Peyer's patch (tissue), 4 donors: ENCODE measurements around the gene PLAC8. TPM values are rescaled to one million over a fixed set of nuclear protein-coding genes. Genes with fewer than 3 reads are reported as not detected.
A peak's percentile ranks its signal among the peaks of the same experiment; 100 is the strongest.

Experiments
- DNase-seq, 3 donors: peaks; one replicate each; pipeline ENCODE4 v3.0.0-alpha.2; 2017 to 2019
- H3K27ac ChIP-seq, 4 donors: fragments of 200-600 bp; sonication (generic); one replicate each; pipeline ENCODE4 v1.5.1; 2016 to 2019
- H3K27me3 ChIP-seq, 2 donors: fragments of 200-600 bp; sonication (generic); one replicate each; pipeline ENCODE4 v1.5.1; 2019
- H3K36me3 ChIP-seq, 3 donors: fragments of 200-600 bp; sonication (generic); one replicate each; pipeline ENCODE4 v1.5.1; 2016 to 2019
- H3K4me1 ChIP-seq, 4 donors: fragments of 200-600 bp; sonication (generic); one replicate each; pipeline ENCODE4 v1.5.1; 2016 to 2019
- H3K4me3 ChIP-seq, 4 donors: fragments of 200-600 bp; sonication (generic); 1 replicate in 3 of 4; 2 replicates in 1 of 4; pipeline ENCODE4 v1.5.1; 2016 to 2019; ENCODE audit warnings: mild to moderate bottlenecking in 1 of 4
- H3K9me3 ChIP-seq, 4 donors: fragments of 200-600 bp; sonication (generic); one replicate each; pipeline ENCODE4 v1.5.1; 2016 to 2019; ENCODE audit warnings: mild to moderate bottlenecking in 1 of 4
- POLR2A ChIP-seq, 2 donors: fragments of 450-650 bp; IDR thresholded peaks; one replicate each; pipeline ENCODE4 v1.5.1; 2017; ENCODE audit warnings: antibody characterized with exemption in 2 of 2, mild to moderate bottlenecking in 2 of 2, moderate library complexity in 2 of 2
- total RNA-seq, 4 donors: library from RNA; depleted of rRNA; stranded (reverse); fragments of >200 nt; gene quantifications; one replicate each; pipeline ENCODE4 v1.1.0, GENCODE V29; 2016
- TF ChIP-seq, protein P1 (sequence below), 6 experiments: fragments of 450-650 bp in 4 of 6; fragments of 200-600 bp in 2 of 6; sonication (generic) in 1 of 6; IDR thresholded peaks; one replicate each; pipeline ENCODE4 v1.5.1; 2017 to 2019; ENCODE audit warnings: antibody characterized with exemption in 6 of 6, mild to moderate bottlenecking in 3 of 6, moderate library complexity in 1 of 6

Gene PLAC8
- total RNA-seq, 4 donors from 2014 or later, result 36.3 to 148 (median 107) TPM

DNA sequence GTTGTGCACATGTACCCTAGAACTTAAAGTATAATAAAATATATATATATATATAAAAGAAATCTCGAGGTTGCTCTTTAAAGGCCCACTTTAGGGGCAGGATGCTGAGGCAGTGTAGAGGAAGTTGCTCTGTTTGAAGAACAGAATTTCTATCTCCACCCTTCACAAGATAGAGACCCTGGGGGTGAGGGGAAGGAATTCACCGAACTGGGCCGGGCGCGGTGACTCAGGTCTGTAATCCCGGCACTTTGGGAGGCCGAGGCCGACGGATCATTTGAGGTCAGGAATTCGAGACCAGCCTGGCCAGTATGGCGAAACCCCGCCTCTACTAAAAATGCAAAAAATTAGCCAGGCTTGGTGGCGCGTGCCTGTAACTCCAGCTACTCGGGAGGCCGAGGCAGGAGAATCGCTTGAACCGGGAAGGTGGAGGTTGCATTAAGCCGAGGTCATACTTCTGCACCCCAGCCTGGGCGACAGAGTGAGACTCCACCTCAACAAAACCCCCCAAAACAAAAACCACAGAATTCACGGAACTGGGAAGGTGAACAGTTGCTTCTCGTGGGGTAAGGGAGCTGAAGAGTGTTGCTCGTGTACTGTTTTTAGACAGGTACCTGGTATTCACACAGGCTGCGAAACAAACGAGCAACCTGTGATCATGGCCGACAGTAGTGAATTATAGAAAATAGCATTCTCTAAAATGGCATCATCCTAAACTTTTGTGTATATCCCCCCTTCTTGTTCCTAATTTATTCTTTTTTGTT is 6.2 kb downstream of the PLAC8 start:
- Histone ChIP-seq H3K9me3 (no peaks in the 10 kb centered on the region), H3K27ac (peak overlapping the region in 1 of 4 donors; percentile 88), H3K36me3 (peaks cover 0 to 19% (median 0%) of the 10 kb centered on the region in 3 donors), H3K4me3 (peak overlapping the region in 1 of 4 donors; percentile 55), H3K27me3 (no peaks in the 10 kb centered on the region), H3K4me1 (peaks cover 0 to 19% (median 5%) of the 10 kb centered on the region in 4 donors)
- no peak for DNase-seq
- TF ChIP-seq, protein P1, sequence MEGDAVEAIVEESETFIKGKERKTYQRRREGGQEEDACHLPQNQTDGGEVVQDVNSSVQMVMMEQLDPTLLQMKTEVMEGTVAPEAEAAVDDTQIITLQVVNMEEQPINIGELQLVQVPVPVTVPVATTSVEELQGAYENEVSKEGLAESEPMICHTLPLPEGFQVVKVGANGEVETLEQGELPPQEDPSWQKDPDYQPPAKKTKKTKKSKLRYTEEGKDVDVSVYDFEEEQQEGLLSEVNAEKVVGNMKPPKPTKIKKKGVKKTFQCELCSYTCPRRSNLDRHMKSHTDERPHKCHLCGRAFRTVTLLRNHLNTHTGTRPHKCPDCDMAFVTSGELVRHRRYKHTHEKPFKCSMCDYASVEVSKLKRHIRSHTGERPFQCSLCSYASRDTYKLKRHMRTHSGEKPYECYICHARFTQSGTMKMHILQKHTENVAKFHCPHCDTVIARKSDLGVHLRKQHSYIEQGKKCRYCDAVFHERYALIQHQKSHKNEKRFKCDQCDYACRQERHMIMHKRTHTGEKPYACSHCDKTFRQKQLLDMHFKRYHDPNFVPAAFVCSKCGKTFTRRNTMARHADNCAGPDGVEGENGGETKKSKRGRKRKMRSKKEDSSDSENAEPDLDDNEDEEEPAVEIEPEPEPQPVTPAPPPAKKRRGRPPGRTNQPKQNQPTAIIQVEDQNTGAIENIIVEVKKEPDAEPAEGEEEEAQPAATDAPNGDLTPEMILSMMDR (IDR thresholded peaks at IDR 0.05), result no peak
- no peak for TF ChIP-seq POLR2A (IDR thresholded peaks at IDR 0.05)

GRCh38 chr4:83107631-83108030 is 6.9 kb downstream of the PLAC8 start:
- no peak overlapping the region for H3K27ac ChIP-seq
- no peaks in the 10 kb centered on the region for H3K27me3 ChIP-seq
- no peak for DNase-seq
- peaks cover 0 to 25% (median 0%) of the 10 kb centered on the region in 3 donors for H3K36me3 ChIP-seq
- TF ChIP-seq, protein P1 (IDR thresholded peaks at IDR 0.05), result no peak
- no peak for TF ChIP-seq POLR2A (IDR thresholded peaks at IDR 0.05)
- no peak overlapping the region for H3K4me3 ChIP-seq
- peaks cover 0 to 19% (median 5%) of the 10 kb centered on the region in 4 donors for H3K4me1 ChIP-seq
- no peaks in the 10 kb centered on the region for H3K9me3 ChIP-seq

GRCh38 chr4:83104991-83105390 is 9.5 kb downstream of the PLAC8 start:
- no peak overlapping the region for H3K27ac ChIP-seq
- TF ChIP-seq POLR2A (IDR thresholded peaks at IDR 0.05), result no peak
- TF ChIP-seq, protein P1 (IDR thresholded peaks at IDR 0.05), result no peak
- no peaks in the 10 kb centered on the region for H3K9me3 ChIP-seq
- no peak for DNase-seq
- H3K4me1 ChIP-seq, result peaks cover 0 to 6% (median 0%) of the 10 kb centered on the region in 4 donors
- H3K27me3 ChIP-seq, result no peaks in the 10 kb centered on the region
- H3K36me3 ChIP-seq, result peaks cover 0 to 27% (median 0%) of the 10 kb centered on the region in 3 donors
- no peak overlapping the region for H3K4me3 ChIP-seq

DNA sequence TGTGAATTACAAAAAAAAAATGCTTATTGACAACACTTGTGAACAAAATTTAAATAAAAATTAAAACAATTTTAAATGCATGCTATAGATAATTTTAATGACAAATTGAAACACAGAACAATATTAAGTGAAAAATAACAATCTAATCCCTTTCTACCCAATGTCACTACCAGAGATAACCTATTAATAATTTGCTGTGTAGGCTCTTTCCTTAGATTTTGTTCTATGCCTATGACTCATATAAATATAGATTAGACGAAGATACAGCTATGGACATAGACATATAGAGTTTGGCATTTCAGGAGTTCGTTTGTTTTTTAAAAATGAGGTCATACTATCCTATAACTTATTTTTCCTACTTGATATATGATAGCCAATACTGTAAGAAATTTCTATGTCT is 18.1 kb downstream of the PLAC8 start:
- Histone ChIP-seq H3K27me3 (no peaks in the 10 kb centered on the region), H3K4me1 (no peaks in the 10 kb centered on the region), H3K36me3 (peaks cover 0 to 23% (median 0%) of the 10 kb centered on the region in 3 donors), H3K9me3 (no peaks in the 10 kb centered on the region), H3K4me3 (no peak overlapping the region), H3K27ac (no peak overlapping the region)
- no peak for DNase-seq
- TF ChIP-seq, protein P1 (IDR thresholded peaks at IDR 0.05), result no peak
- TF ChIP-seq POLR2A (IDR thresholded peaks at IDR 0.05), result no peak

GRCh38 chr4:83093060-83093640 is 21.4 kb downstream of the PLAC8 start:
- no peak overlapping the region for H3K27ac ChIP-seq
- no peaks in the 10 kb centered on the region for H3K27me3 ChIP-seq
- no peak overlapping the region for H3K4me3 ChIP-seq
- no peaks in the 10 kb centered on the region for H3K4me1 ChIP-seq
- TF ChIP-seq, protein P1 (IDR thresholded peaks at IDR 0.05), result no peak
- TF ChIP-seq POLR2A (IDR thresholded peaks at IDR 0.05), result no peak
- H3K9me3 ChIP-seq, result no peaks in the 10 kb centered on the region
- peaks cover 0 to 34% (median 0%) of the 10 kb centered on the region in 3 donors for H3K36me3 ChIP-seq
- no peak for DNase-seq
